Neutrophil (primary cell): ENCODE measurements around the gene TRAF1.
A peak's percentile ranks its signal among the peaks of the same experiment; 100 is the strongest.

Source experiments
- H3K27ac ChIP-seq: fragments of 200-600 bp; sonication (generic); 2 replicates; pipeline ENCODE4 v1.5.1; 2016; ENCODE audit warnings: mild to moderate bottlenecking, moderate library complexity
- H3K27me3 ChIP-seq: fragments of 200-600 bp; sonication (generic); 2 replicates; pipeline ENCODE4 v1.6.0; 2016; ENCODE audit warnings: mild to moderate bottlenecking
- H3K36me3 ChIP-seq: fragments of 200-600 bp; sonication (generic); 2 replicates; pipeline ENCODE4 v1.5.1; 2017
- H3K4me1 ChIP-seq, 2 experiments: fragments of 200-600 bp in 1 of 2; sonication (generic) in 1 of 2; 1 replicate in 1 of 2; 2 replicates in 1 of 2; pipeline versions ENCODE4 v1.5.1 to v1.6.1; 2013 to 2016; ENCODE audit warnings: low read depth in 1 of 2, low read length in 1 of 2, mild to moderate bottlenecking in 1 of 2, moderate library complexity in 1 of 2; ENCODE audit not compliant: control insufficient read depth in 1 of 2, insufficient read depth in 1 of 2
- H3K4me3 ChIP-seq, 2 experiments: fragments of 200-600 bp in 1 of 2; sonication (generic) in 1 of 2; 1 replicate in 1 of 2; 2 replicates in 1 of 2; pipeline ENCODE4 v1.5.1; 2013 to 2016; ENCODE audit warnings: low read depth in 1 of 2, low read length in 1 of 2, mild to moderate bottlenecking in 1 of 2, moderate library complexity in 1 of 2
- H3K9me3 ChIP-seq: fragments of 200-600 bp; sonication (generic); 2 replicates; pipeline ENCODE4 v1.5.1; 2016
- CTCF ChIP-seq: fragments of 200-600 bp; sonication (generic); IDR thresholded peaks from 2 replicates; pipeline ENCODE4 v1.5.1; 2016; ENCODE audit warnings: antibody characterized with exemption

Gene TRAF1

GRCh38 chr9:120925535-120926396 lies 830 bp downstream of the TRAF1 start:
- Histone ChIP-seq H3K27me3 (no peaks in the 10 kb centered on the region), H3K27ac (peak overlapping the region; percentile 86), H3K9me3 (no peaks in the 10 kb centered on the region), H3K4me1 (peaks cover 44 to 45% of the 10 kb centered on the region in 2 experiments), H3K4me3 (peak overlapping the region; percentile 25 to 28), H3K36me3 (peaks cover 30% of the 10 kb centered on the region)
- TF ChIP-seq CTCF, result no peak

GRCh38 chr9:120924698-120925534 lies 1.7 kb downstream of the TRAF1 start:
- no peaks in the 10 kb centered on the region for H3K27me3 ChIP-seq
- peaks cover 44 to 45% of the 10 kb centered on the region in 2 experiments for H3K4me1 ChIP-seq
- no peak for TF ChIP-seq CTCF
- H3K27ac ChIP-seq, result peak overlapping the region; percentile 86
- H3K4me3 ChIP-seq, result no peak overlapping the region
- H3K36me3 ChIP-seq, result peaks cover 38% of the 10 kb centered on the region
- H3K9me3 ChIP-seq, result no peaks in the 10 kb centered on the region

GRCh38 chr9:120923620-120924328 lies 2.8 kb downstream of the TRAF1 start:
- no peaks in the 10 kb centered on the region for H3K27me3 ChIP-seq
- no peak overlapping the region for H3K27ac ChIP-seq
- H3K4me3 ChIP-seq, result no peak overlapping the region
- H3K4me1 ChIP-seq, result peaks cover 38% of the 10 kb centered on the region in 2 experiments
- no peak for TF ChIP-seq CTCF
- H3K36me3 ChIP-seq, result peaks cover 50% of the 10 kb centered on the region
- H3K9me3 ChIP-seq, result no peaks in the 10 kb centered on the region

- Histone ChIP-seq H3K27ac (no peak overlapping the region), H3K27me3 (no peaks in the 10 kb centered on the region), H3K4me3 (no peak overlapping the region), H3K4me1 (peaks cover 27% of the 10 kb centered on the region in 2 experiments), H3K9me3 (no peaks in the 10 kb centered on the region), H3K36me3 (peaks cover 60% of the 10 kb centered on the region)
- no peak for TF ChIP-seq CTCF
These were observed 4.0 kb downstream of the TRAF1 start for GRCh38 chr9:120922404-120923195.
